Measurements from ENCODE around the gene C14orf132.

The C14orf132 gene

DNA sequence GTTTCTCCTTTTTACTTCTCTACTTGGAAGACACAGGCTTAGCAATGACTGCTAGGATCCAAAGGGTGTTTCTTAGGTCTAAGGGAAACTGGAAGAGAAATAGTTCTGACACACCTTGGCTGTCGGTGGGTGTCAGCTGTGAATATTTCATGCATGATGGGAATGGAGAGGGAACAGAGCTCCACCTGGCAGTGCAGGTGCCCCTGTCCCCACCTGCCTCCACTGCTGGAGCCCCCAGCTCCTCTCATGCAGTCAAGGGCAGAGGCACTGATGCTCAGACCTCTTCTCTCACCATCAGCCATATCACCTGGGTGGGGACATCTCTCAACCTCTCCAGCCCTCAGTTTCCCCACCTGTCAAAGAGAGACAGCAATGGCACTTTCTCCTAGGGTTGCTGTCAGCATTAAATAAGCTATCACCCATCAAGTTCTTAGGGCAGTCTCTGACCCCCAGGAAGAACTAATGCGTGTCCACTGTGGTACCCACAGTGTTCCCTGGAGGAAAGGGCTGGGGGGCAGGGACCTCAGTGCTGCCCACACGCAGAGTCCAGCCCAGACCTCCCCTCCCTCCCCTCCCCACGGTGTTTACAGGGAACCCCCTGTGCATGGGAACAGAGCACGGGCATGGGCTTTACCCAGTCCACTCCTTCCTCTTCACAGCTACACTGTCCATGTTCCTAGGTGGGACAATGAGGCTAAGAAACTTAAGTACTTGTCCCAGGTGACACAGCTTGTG is 69.1 kb downstream of the C14orf132 start:
- TF ChIP-seq, protein P1, sequence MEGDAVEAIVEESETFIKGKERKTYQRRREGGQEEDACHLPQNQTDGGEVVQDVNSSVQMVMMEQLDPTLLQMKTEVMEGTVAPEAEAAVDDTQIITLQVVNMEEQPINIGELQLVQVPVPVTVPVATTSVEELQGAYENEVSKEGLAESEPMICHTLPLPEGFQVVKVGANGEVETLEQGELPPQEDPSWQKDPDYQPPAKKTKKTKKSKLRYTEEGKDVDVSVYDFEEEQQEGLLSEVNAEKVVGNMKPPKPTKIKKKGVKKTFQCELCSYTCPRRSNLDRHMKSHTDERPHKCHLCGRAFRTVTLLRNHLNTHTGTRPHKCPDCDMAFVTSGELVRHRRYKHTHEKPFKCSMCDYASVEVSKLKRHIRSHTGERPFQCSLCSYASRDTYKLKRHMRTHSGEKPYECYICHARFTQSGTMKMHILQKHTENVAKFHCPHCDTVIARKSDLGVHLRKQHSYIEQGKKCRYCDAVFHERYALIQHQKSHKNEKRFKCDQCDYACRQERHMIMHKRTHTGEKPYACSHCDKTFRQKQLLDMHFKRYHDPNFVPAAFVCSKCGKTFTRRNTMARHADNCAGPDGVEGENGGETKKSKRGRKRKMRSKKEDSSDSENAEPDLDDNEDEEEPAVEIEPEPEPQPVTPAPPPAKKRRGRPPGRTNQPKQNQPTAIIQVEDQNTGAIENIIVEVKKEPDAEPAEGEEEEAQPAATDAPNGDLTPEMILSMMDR (IDR thresholded peaks at IDR 0.05; ENCODE audit: low read depth, low read length, missing control alignments) = no peak
- DNase-seq (ENCODE audit: extremely low read depth, low read depth) = no peak
- H3K4me3 ChIP-seq (replicated peaks; ENCODE audit: low read depth, low read length) = no peak overlapping the region

DNA sequence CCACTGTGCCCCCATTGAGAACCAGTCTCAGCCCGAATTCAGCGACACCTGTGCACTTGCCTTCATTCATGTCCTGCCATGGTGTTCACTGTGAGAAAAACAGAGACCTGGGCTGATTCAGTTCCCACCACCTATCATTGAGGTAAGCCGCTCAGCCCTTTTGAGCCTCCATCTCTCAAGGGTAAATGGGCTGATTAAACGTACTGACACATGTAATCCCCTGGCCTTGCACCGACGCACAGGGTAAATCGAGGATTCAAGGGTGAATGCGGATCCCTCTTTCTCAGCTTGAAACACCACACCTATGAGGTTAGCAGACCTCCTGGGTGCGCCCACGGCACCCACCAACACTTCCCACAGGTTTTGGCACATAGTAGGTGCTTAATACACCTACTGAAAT is 69.7 kb downstream of the C14orf132 start:
- no peak for DNase-seq (ENCODE audit: extremely low read depth, low read depth)
- H3K4me3 ChIP-seq (replicated peaks; ENCODE audit: low read depth, low read length) = no peak overlapping the region
- TF ChIP-seq, protein P1 (IDR thresholded peaks at IDR 0.05; ENCODE audit: low read depth, low read length, missing control alignments) = no peak

DNA sequence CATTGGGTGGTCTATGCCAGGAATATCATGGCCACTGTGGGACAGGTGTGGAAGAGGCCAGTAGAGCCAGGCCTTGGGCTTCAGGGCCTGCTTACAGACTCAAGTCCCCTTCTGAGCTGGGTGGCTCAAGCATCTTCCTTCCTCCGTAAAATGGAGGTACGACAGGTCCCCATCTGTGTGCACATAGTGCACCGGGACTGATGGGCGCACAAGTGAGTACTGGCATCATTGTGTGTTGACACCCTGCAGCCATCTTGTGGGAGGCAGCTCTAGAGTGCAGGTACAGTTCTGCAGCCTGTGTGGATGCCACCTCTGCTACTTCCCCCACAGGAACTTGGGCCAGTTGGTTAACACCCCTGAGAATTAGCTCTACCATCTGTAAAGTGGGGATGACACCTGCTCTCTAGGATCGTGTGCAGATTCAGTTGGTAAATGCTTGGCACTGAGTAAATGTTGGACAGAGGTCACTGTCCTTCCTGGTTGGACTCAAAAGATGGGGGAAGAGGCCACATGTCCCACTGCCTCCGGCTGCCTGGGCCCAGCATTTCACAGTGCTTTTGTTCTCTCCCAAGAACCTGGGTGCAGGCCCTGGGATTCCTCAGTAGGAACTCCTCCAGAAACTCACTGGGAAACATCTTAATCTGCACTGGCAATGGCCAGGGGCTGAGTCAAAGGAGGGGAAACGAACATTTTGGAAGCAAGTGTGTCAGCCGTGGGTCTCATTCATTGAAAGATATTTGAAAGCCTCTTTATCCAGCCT is 70.6 kb downstream of the C14orf132 start:
- no peak for DNase-seq (ENCODE audit: extremely low read depth, low read depth)
- H3K4me3 ChIP-seq (replicated peaks; ENCODE audit: low read depth, low read length) = no peak overlapping the region
- TF ChIP-seq, protein P1 (IDR thresholded peaks at IDR 0.05; ENCODE audit: low read depth, low read length, missing control alignments) = no peak

GRCh38 chr14:96112032-96112431 is 72.9 kb downstream of the C14orf132 start:
- no peak overlapping the region for H3K4me3 ChIP-seq (replicated peaks; ENCODE audit: low read depth, low read length)
- TF ChIP-seq, protein P1 (IDR thresholded peaks at IDR 0.05; ENCODE audit: low read depth, low read length, missing control alignments) = no peak
- DNase-seq (ENCODE audit: extremely low read depth, low read depth) = no peak

DNA sequence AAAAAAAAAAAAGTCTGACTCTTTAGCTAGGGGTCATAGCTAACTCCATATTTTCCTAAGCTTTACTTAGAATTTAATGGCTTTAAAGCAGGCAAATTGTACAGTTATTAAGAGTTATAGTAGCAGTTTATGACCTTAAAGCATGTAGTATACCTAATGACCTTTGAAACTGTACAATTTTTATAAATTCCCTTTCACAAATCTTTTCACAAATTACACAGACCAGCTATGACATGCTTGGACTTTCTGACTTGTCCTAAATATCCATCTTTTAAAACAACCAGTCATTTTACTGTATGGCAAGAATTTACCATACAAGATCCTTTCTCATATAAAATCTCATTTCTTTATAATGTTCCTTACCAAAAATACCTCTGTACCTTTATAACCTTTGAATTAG is 74.8 kb downstream of the C14orf132 start:
- DNase-seq (ENCODE audit: extremely low read depth, low read depth) = no peak
- TF ChIP-seq, protein P1 (IDR thresholded peaks at IDR 0.05; ENCODE audit: low read depth, low read length, missing control alignments) = no peak
- no peak overlapping the region for H3K4me3 ChIP-seq (replicated peaks; ENCODE audit: low read depth, low read length)

- no peak for DNase-seq (ENCODE audit: extremely low read depth, low read depth)
- TF ChIP-seq, protein P1 (IDR thresholded peaks at IDR 0.05; ENCODE audit: low read depth, low read length, missing control alignments) = no peak
- no peak overlapping the region for H3K4me3 ChIP-seq (replicated peaks; ENCODE audit: low read depth, low read length)
Measured at GRCh38 chr14:96117101-96117897, 78.1 kb downstream of the C14orf132 start.

Data from HFF-Myc (cell line).